Measurements from ENCODE around the gene TNFSF11.

The TNFSF11 gene

GRCh38 chr13:42538996-42539395 is 35.0 kb upstream of the TNFSF11 start:
- no peak for TF ChIP-seq CTCF (conservative IDR thresholded peaks at IDR 0.05; ENCODE audit: low read depth, low read length)
- no peaks in the 10 kb centered on the region for H3K36me3 ChIP-seq (ENCODE audit: insufficient read depth)
- H4K20me1 ChIP-seq (ENCODE audit: insufficient read depth): no peaks in the 10 kb centered on the region
- H3K27ac ChIP-seq: no peak overlapping the region
- no peak overlapping the region for H2AFZ ChIP-seq (ENCODE audit: low read depth)
- H3K79me2 ChIP-seq (ENCODE audit: insufficient read depth, low read depth): no peaks in the 10 kb centered on the region
- no peak overlapping the region for H3K4me2 ChIP-seq
- no peaks in the 10 kb centered on the region for H3K4me1 ChIP-seq (ENCODE audit: low read depth, poor library complexity, severe bottlenecking)
- no peak overlapping the region for H3K9ac ChIP-seq
- H3K4me3 ChIP-seq (IDR thresholded peaks at IDR 0.05; ENCODE audit: insufficient read depth, low read depth, low read length): no peak overlapping the region
- no peaks in the 10 kb centered on the region for H3K27me3 ChIP-seq (ENCODE audit: insufficient read depth, low read depth)

- Histone ChIP-seq H2AFZ (ENCODE audit: low read depth) (no peak overlapping the region), H3K9ac (no peak overlapping the region), H3K27ac (no peak overlapping the region), H4K20me1 (ENCODE audit: insufficient read depth) (no peaks in the 10 kb centered on the region), H3K79me2 (ENCODE audit: insufficient read depth, low read depth) (no peaks in the 10 kb centered on the region), H3K4me1 (ENCODE audit: low read depth, poor library complexity, severe bottlenecking) (no peaks in the 10 kb centered on the region), H3K36me3 (ENCODE audit: insufficient read depth) (no peaks in the 10 kb centered on the region), H3K4me2 (no peak overlapping the region), H3K4me3 (IDR thresholded peaks at IDR 0.05; ENCODE audit: insufficient read depth, low read depth, low read length) (no peak overlapping the region), H3K27me3 (ENCODE audit: insufficient read depth, low read depth) (no peaks in the 10 kb centered on the region)
- TF ChIP-seq CTCF (conservative IDR thresholded peaks at IDR 0.05; ENCODE audit: low read depth, low read length): no peak
Measured at GRCh38 chr13:42539670-42540069, 34.3 kb upstream of the TNFSF11 start.

- Histone ChIP-seq H3K4me3 (IDR thresholded peaks at IDR 0.05; ENCODE audit: insufficient read depth, low read depth, low read length) (no peak overlapping the region), H3K27ac (no peak overlapping the region), H3K4me1 (ENCODE audit: low read depth, poor library complexity, severe bottlenecking) (no peaks in the 10 kb centered on the region), H3K36me3 (ENCODE audit: insufficient read depth) (no peaks in the 10 kb centered on the region), H2AFZ (ENCODE audit: low read depth) (no peak overlapping the region), H3K27me3 (ENCODE audit: insufficient read depth, low read depth) (no peaks in the 10 kb centered on the region), H3K79me2 (ENCODE audit: insufficient read depth, low read depth) (no peaks in the 10 kb centered on the region), H3K9ac (no peak overlapping the region), H3K4me2 (no peak overlapping the region), H4K20me1 (ENCODE audit: insufficient read depth) (no peaks in the 10 kb centered on the region)
- TF ChIP-seq CTCF (conservative IDR thresholded peaks at IDR 0.05; ENCODE audit: low read depth, low read length): no peak
Measured at GRCh38 chr13:42543215-42543797, 30.6 kb upstream of the TNFSF11 start.

- no peak for TF ChIP-seq CTCF (conservative IDR thresholded peaks at IDR 0.05; ENCODE audit: low read depth, low read length)
- no peaks in the 10 kb centered on the region for H3K79me2 ChIP-seq (ENCODE audit: insufficient read depth, low read depth)
- H3K4me3 ChIP-seq (IDR thresholded peaks at IDR 0.05; ENCODE audit: insufficient read depth, low read depth, low read length): no peak overlapping the region
- no peaks in the 10 kb centered on the region for H3K4me1 ChIP-seq (ENCODE audit: low read depth, poor library complexity, severe bottlenecking)
- H3K36me3 ChIP-seq (ENCODE audit: insufficient read depth): no peaks in the 10 kb centered on the region
- no peak overlapping the region for H2AFZ ChIP-seq (ENCODE audit: low read depth)
- H3K9ac ChIP-seq: no peak overlapping the region
- H3K27ac ChIP-seq: no peak overlapping the region
- no peak overlapping the region for H3K4me2 ChIP-seq
- no peaks in the 10 kb centered on the region for H4K20me1 ChIP-seq (ENCODE audit: insufficient read depth)
- H3K27me3 ChIP-seq (ENCODE audit: insufficient read depth, low read depth): no peaks in the 10 kb centered on the region
Measured at GRCh38 chr13:42544246-42544926, 29.6 kb upstream of the TNFSF11 start.
